HG03175 (cell line): ENCODE data around the gene PTPRQ.

Experiments
- ATAC-seq: cut with Tn5 transposase; IDR thresholded peaks from one replicate; pipeline ENCODE4 v1.9.1; 2021; ENCODE audit warnings: mild to moderate bottlenecking, moderate library complexity; ENCODE audit not compliant: unreplicated experiment

Gene PTPRQ

GRCh38 chr12:80716696-80717469 is 272.8 kb downstream of the PTPRQ start, which contains the start of gene MYF5:
Gene MYF5, plus strand, starts transcription at chr12:80716912. Its CDS starts 152 bp downstream, at chr12:80717064.
- ATAC-seq, result no peak

DNA sequence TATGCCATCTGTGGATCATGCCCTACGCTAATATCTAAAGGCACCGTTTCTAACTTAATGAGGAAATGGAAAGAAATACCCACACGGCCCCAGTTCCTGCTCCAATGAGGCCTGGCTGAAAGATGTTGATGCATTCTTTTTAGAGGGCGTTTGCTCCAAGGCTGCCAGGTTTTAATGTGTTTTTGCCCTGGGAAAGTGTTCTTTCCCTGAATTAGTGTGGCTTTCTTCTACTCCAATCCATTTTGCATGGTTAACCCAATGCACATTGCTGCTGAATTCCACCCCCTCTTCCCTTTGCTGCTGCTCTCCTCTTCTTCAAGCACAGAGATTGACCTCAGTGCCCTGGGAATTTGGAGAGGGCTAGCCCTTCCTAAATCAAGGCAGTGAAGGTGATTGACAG is 273.8 kb downstream of the PTPRQ start:
- ATAC-seq, result no peak

- ATAC-seq, result no peak
These were observed 276.5 kb downstream of the PTPRQ start for GRCh38 chr12:80720516-80720915.

GRCh38 chr12:80721326-80721725 is 277.3 kb downstream of the PTPRQ start:
- no peak for ATAC-seq
